SK-N-DZ (cell line): ENCODE results near the gene SLC7A8. TPM values are rescaled to one million over a fixed set of nuclear protein-coding genes. Genes with fewer than 3 reads are reported as not detected.
"Not testable (repeated sequence)": the region's sequence is repeated elsewhere in the genome, so short reads cannot be mapped to it uniquely, and the experiment has no call there.

ENCODE experiments used
- DNase-seq: peaks from one replicate; pipeline ENCODE4 v3.0.0-alpha.2; 2015; ENCODE audit warnings: low spot score
- polyA plus RNA-seq, 2 experiments: library from polyadenylated mRNA; depleted of rRNA; stranded (reverse); fragments of >200 nt; gene quantifications; 2 replicates each; pipeline ENCODE4 v1.2.3, GENCODE V29; 2014

The SLC7A8 gene
- 0.63 TPM in 1 of 2 replicates, not detected in the other for polyA plus RNA-seq (2014; cell fraction: cytosol; rRNA removed)
- not detected in 2 replicates for polyA plus RNA-seq (2014; cell fraction: nucleus; rRNA removed)

GRCh38 chr14:23183479-23183878 is at the start of gene SLC7A8:
TSS of gene SLC7A8 (minus strand) at chr14:23183660. CDS start at chr14:23182914, 746 bp downstream.
- DNase-seq = no peak

DNA sequence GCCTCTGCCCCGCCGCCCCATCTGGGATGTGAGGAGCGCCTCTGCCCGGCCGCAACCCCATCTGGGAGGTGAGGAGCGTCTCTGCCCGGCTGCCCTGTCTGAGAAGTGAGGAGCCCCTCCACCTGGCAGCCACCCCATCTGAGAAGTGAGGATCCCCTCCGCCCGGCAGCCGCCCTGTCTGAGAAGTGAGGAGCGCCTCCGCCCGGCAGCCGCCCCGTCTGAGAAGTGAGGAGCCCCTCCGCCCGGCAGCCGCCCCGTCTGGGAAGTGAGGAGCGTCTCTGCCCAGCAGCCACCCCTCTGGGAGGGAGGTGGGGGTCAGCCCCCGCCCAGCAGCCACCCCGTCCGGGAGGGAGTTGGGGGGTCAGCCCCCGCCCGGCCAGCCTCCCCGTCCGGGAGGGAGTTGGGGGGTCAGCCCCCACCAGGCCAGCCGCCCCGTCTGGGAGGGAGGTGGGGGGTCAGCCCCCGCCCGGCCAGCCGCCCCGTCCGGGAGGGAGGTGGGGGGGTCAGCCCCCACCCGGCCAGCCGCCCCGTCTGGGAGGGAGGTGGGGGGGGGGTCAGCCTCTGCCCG is 48.9 kb upstream of the SLC7A8 start:
- DNase-seq = not testable (repeated sequence)

GRCh38 chr14:23228812-23229211 is 45.4 kb upstream of the SLC7A8 start:
- no peak for DNase-seq

DNA sequence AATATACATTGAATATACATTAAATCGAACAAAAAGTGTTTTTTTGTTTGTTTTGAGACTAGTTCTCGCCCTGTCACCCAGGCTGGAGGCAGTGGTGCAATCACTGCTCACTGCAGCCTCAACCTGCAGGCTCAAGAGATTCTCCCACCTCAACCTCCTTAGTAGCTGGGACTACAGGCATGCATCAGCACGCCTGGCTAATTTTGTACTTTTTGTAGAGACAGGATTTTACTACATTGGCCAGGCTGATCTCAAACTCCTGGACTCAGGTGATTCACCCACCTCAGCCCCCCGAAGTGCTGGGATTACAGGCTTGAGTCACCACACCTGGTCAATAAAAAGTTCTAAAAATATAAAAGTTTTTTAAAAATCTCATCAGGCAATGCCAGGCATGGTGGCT is 44.1 kb upstream of the SLC7A8 start:
- DNase-seq = no peak

- DNase-seq = not testable (repeated sequence)
Observed at GRCh38 chr14:23224958-23225357, 41.5 kb upstream of the SLC7A8 start.

DNA sequence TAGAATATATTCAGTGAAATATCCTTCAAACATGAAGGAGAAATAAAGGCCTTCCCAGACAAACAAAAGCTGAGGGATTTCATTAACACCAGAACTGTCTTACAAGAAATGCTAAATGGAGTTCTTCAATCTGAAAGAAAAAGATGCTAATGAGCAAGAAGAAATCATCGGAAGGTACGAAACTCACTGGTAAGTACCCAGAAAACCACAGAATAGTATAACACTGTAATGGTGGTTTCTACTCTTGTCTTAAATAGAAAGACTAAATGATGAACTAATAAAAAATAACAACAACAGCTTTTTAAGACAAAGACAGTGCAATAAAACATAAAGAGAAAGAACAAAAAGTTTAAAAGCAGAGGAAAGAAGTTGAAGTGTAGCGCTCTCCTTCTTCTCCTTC is 35.6 kb upstream of the SLC7A8 start:
- no peak for DNase-seq

DNA sequence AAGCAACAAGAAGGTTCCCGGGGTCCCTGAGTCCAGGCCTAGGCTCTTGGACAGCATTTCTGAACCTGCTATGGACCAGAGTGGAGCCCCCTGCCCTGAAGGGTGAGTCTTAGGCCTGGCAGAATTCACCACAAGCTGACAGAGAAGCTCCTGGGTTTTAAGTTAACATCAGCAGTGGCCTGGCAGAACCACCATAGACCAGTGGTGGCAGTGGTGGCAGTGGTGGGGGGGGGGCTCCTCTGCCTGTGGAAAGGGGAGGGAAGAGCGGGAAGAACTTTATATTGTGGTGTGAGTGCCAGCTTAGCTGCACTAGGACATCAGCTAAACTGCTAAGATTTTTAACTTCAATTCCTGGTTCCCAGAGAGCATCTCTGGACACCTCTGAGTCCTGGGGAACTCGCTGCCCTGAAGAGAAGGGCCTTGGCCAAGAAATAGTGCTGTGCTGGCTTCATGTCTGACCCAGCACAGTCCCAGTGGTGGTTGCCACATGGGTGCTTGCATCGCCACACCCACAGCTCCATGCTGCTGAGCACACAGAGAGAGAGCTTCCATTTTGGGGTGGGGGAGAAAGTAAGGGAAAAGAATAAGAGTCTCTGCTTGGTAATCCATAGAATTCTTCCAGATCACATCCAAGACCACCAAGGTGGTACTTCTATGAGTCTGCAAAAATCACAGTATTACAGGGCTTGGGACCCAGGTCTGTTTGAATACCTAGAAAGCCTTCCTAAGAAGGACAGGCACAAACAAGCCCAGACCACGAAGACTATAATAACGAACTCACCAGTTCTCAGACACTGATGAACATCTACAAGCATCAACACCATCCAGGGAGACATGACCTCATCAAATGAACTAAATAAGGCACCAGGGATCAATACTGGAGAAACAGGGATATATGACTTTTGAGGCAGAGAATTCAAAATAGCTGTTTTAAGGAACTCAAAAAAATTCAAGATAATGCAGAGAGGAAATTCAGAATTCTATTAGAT is 33.9 kb upstream of the SLC7A8 start:
- no peak for DNase-seq

DNA sequence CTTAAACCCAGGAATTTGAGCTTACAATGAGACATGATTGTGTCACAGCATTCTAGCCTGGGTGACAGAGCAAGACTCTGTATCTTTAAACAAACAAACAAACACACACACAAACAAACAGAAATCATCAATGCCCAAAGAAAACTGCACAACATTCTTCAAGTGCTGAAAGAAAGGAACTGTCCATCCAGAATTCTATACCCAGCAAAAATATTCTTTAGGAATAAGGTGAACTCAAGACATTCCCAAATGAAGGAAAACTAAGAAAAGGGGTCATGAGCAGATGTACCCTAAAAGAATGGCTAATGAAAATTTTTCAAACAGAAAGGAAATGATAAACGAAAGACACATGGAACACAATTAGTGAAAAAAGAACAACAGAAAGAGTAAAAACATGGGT is 32.0 kb upstream of the SLC7A8 start:
- DNase-seq = no peak

- DNase-seq = no peak
Observed at GRCh38 chr14:23209651-23210423, 26.4 kb upstream of the SLC7A8 start.

DNA sequence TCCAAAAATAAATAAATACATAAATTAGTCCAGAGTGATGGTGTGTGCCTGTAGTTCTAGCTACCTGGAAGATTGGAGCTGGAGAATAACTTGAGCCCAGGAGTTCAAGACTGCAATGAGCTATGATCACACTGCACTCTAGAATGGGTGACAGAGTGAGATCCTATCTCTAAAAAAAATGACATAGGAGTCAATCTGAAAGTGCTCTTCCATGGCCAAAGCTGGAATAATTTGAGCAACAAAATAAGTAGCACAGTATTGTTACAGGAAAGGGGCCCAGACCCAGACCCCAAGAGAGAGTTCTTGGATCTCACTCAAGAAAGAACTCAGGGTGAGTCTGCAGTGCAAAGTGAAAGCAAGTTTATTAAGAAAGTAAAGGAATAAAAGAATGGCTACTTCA is 24.9 kb upstream of the SLC7A8 start:
- no peak for DNase-seq

- no peak for DNase-seq
Observed at GRCh38 chr14:23207146-23207540, 23.7 kb upstream of the SLC7A8 start.

DNA sequence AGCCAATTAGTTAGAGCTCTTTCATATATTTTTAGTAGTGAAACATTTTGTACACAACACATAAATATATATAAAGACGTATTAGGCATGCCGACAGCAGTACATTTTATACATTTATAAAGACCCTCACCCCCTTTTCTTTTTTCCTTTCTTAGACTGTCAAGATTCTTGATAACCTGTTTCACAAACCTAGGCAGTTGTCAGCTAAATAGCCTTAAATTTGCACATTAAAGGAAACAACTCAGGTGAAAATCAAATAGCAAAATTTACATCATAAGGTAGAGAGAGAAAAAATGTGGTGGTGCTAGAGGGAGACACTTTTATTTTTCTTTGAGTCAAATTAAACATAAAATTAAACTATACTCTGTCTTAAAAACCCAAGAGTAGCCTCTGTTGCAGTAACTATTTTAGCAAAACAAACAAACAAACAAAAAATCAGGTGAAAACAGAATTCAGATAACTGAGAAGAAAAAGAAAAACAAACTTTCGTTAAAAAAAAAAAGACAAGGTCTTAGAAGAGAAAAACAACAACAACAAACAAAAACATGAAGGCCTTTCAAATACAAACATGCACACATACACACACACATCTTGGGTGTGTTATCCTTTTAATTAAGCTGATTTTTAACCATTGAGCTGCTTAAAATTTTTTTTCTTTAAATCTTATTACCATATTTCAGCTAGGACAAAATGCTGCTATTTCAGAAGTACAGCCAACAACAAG is 23.1 kb upstream of the SLC7A8 start:
- no peak for DNase-seq

GRCh38 chr14:23202001-23202400 is 18.5 kb upstream of the SLC7A8 start:
- DNase-seq = no peak

DNA sequence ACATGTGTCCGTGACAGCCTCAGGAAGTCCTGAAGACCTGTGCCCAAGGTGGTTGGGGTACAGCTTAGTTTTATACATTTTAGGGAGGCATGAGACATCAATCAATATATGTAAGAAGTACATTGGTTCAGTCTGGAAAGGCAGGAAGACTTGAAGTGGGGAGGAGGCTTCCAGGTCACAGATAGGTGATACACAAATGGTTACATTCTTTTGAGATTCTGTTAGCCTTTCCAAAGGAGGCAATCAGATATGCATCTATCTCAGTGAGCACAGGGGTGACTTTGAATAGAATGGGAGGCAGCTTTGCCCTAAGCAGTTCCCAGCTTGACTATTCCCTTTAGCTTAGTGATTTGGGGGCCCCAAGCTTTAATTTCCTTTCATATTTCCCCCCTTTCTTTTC is 15.7 kb upstream of the SLC7A8 start:
- not testable (repeated sequence) for DNase-seq

DNA sequence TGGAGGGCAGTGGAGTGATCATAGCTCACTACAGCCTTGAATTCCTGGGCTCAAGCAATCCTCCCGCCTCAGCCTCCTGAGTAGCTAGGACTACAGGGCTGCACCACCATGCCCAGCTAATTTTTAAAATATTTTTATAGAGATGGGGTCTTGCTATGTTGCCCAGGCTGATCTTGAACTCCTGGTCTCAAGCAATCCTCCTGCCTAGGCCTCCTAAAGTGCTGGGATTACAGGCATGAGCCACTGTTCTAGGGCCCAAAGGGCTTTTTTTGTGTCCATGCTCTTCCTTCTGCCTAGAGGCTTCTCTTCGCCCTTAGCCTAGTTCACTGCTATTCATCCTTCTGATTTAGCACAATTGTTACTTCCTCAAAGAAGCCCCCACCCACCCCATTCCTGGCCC is 13.0 kb upstream of the SLC7A8 start:
- not testable (repeated sequence) for DNase-seq

DNA sequence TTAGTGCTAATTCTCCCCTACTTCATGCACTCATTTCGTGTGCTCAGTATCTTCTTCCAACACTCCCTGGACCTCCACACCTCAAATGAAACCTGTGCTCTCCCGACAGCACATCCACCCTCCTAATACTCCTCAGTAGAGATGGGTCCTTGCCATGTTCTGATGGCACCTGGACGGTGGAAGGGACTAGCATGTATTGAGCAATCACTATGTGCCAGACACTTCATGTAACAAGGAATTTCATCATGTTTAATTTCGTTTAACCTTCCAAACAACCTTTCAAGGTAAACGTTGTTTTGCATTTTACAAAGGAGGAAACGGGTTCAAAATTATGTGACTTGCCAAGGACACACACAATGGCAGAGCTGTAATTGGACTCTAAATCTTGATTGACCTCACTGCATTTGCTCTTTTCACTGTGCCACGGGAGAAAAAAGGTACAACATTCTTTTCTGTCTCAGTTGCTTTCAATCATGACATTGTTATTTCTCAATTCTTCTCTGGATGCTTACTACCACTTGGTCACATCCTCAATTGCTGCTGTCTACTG is 12.2 kb upstream of the SLC7A8 start:
- no peak for DNase-seq

- DNase-seq = no peak
Observed at GRCh38 chr14:23193432-23193831, 10.0 kb upstream of the SLC7A8 start.

DNA sequence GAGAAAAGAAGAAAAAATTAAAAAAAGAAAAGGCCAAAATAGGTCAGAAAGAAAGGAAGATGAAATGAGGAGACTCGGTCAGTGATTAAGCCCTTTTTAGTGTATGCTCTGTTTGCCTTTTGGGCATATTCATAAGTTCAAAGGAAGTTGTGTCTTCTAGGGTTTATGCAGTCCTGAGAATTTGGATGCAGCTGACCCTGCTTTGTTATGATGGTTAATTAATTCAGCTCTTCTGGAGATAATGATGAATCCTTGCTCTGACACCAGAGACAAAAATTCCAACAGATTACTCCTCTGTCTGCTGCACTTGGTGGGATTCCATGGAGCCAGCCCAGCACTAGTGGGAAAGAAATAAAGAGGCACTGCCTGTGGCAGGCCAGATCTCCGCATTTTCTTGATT is 4.5 kb upstream of the SLC7A8 start:
- no peak for DNase-seq

DNA sequence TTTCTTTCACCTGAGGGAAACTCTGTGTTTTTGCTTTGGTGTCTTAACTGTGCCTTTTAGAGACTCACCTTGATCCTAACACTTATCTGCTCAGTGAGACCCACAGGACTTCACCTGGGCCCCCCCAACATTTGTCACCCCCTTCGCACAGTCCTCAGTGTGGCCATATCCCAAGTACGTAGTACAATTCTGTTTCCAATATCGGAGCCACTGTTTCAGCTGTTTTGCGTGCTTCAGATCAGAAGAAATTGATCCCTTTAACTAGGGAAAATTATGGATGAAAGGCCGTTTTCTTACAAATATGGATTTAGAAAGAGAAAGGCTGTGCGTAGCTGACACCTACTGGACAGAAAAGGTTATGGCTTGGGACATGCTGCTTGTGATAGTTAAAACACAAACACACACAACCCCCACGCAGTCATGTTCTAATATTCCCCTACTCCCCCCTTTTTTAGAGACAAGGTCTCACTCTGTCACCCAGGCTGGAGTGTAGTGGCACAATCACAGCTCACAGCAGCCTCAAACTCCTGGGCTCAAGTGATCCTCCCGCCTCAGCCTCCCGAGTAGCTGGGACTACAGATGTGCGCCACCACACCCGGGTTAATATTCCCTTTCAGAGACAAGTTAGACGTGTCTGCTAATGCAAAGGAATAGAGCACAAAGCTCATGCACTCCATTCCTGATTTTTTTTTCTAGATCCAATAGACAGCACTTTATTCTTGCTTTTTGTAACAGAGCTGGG is 3.6 kb upstream of the SLC7A8 start:
- DNase-seq = peak; percentile 58

DNA sequence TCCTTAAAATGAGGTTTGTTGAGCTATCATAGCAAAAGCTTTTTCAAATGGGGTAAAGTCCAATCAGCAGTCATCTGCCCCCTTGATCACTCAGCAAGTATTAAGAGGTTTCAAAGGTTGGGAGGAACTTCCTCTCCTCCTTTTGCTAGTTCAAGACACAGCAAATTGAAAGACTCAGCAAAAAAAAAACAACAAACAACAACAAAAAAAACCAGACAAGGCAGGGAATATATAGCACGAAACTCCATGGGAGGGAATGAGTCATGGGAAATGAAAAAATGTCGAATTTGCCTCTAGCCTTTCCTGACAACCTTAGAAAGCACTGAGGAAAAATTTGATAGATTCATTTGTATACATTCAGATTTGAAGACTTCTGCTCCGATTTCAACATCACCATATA is 1.6 kb upstream of the SLC7A8 start:
- DNase-seq = no peak

DNA sequence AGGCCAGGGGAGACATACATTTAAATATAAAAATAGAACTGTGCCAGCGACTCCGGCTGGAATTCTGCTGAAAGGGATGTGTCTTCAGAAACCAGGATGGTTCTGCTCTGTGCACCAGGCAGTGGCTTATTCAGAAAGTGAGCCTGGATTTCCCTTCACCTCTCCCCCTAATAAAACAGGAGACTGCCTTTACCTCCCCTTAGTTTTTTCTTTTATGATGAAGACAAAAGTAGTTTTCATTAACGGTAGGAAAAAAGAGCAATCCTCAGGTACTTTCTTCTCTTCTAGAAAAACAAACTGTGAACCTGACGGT is 346 bp downstream of the SLC7A8 start:
- DNase-seq = no peak
